ENCODE measurements around the gene ACSM2A.

ACSM2A gene

GRCh38 chr16:20504418-20504817 is 53.1 kb downstream of the ACSM2A start:
- no peaks in the 10 kb centered on the region for H3K9me3 ChIP-seq (replicated peaks; ENCODE audit: insufficient read depth, low read length)
- no peaks in the 10 kb centered on the region for H3F3A ChIP-seq (ENCODE audit: insufficient read depth, low read length)
- no peaks in the 10 kb centered on the region for H3K36me3 ChIP-seq (replicated peaks; ENCODE audit: insufficient read depth, low read length)
- no peak for TF ChIP-seq CTCF (IDR thresholded peaks at IDR 0.05; ENCODE audit: low read length)
- TF ChIP-seq EZH2 (optimal IDR thresholded peaks at IDR 0.05; ENCODE audit: low read depth, low read length) = no peak
- no peak for TF ChIP-seq EZH2phosphoT487 (IDR thresholded peaks at IDR 0.05; ENCODE audit: low read length)
- no peaks in the 10 kb centered on the region for H3K79me2 ChIP-seq (ENCODE audit: low read length)
- H3K9ac ChIP-seq (ENCODE audit: low read length) = no peak overlapping the region
- no peaks in the 10 kb centered on the region for H3K9me2 ChIP-seq (replicated peaks; ENCODE audit: insufficient read depth, low read length)
- no peak overlapping the region for H3K4me2 ChIP-seq (ENCODE audit: low read depth, low read length)
- no peak overlapping the region for H3K4me3 ChIP-seq (ENCODE audit: low read length)
- no peak overlapping the region for H2AFZ ChIP-seq (ENCODE audit: low read length)
- H4K20me1 ChIP-seq (ENCODE audit: insufficient read depth, low read length) = no peaks in the 10 kb centered on the region
- H3K27ac ChIP-seq (ENCODE audit: low read length) = no peak overlapping the region
- H3K27me3 ChIP-seq (replicated peaks; ENCODE audit: insufficient read depth, low read length) = no peaks in the 10 kb centered on the region
- DNase-seq = no peak
- no peaks in the 10 kb centered on the region for H3K4me1 ChIP-seq (ENCODE audit: low read length)

GRCh38 chr16:20507280-20507679 is 56.0 kb downstream of the ACSM2A start:
- Histone ChIP-seq H3K36me3 (replicated peaks; ENCODE audit: insufficient read depth, low read length) (no peaks in the 10 kb centered on the region), H3K4me3 (ENCODE audit: low read length) (no peak overlapping the region), H3K9me2 (replicated peaks; ENCODE audit: insufficient read depth, low read length) (no peaks in the 10 kb centered on the region), H3K79me2 (ENCODE audit: low read length) (no peaks in the 10 kb centered on the region), H3F3A (ENCODE audit: insufficient read depth, low read length) (no peaks in the 10 kb centered on the region), H3K27ac (ENCODE audit: low read length) (no peak overlapping the region), H2AFZ (ENCODE audit: low read length) (no peak overlapping the region), H4K20me1 (ENCODE audit: insufficient read depth, low read length) (no peaks in the 10 kb centered on the region), H3K9ac (ENCODE audit: low read length) (no peak overlapping the region), H3K27me3 (replicated peaks; ENCODE audit: insufficient read depth, low read length) (no peaks in the 10 kb centered on the region), H3K9me3 (replicated peaks; ENCODE audit: insufficient read depth, low read length) (no peaks in the 10 kb centered on the region), H3K4me2 (ENCODE audit: low read depth, low read length) (no peak overlapping the region), H3K4me1 (ENCODE audit: low read length) (no peaks in the 10 kb centered on the region)
- no peak for DNase-seq
- TF ChIP-seq EZH2 (optimal IDR thresholded peaks at IDR 0.05; ENCODE audit: low read depth, low read length) (no peak), CTCF (IDR thresholded peaks at IDR 0.05; ENCODE audit: low read length) (no peak), EZH2phosphoT487 (IDR thresholded peaks at IDR 0.05; ENCODE audit: low read length) (no peak)

- Histone ChIP-seq H3F3A (ENCODE audit: insufficient read depth, low read length) (no peaks in the 10 kb centered on the region), H4K20me1 (ENCODE audit: insufficient read depth, low read length) (no peaks in the 10 kb centered on the region), H3K27me3 (replicated peaks; ENCODE audit: insufficient read depth, low read length) (no peaks in the 10 kb centered on the region), H2AFZ (ENCODE audit: low read length) (no peak overlapping the region), H3K9me2 (replicated peaks; ENCODE audit: insufficient read depth, low read length) (no peaks in the 10 kb centered on the region), H3K9ac (ENCODE audit: low read length) (no peak overlapping the region), H3K27ac (ENCODE audit: low read length) (no peak overlapping the region), H3K4me2 (ENCODE audit: low read depth, low read length) (no peak overlapping the region), H3K79me2 (ENCODE audit: low read length) (no peaks in the 10 kb centered on the region), H3K4me1 (ENCODE audit: low read length) (no peaks in the 10 kb centered on the region), H3K4me3 (ENCODE audit: low read length) (no peak overlapping the region), H3K36me3 (replicated peaks; ENCODE audit: insufficient read depth, low read length) (no peaks in the 10 kb centered on the region), H3K9me3 (replicated peaks; ENCODE audit: insufficient read depth, low read length) (no peaks in the 10 kb centered on the region)
- no peak for DNase-seq
- no peak for TF ChIP-seq CTCF (IDR thresholded peaks at IDR 0.05; ENCODE audit: low read length)
Measured at GRCh38 chr16:20510323-20510722, 59.0 kb downstream of the ACSM2A start.

Measured in MM.1S (cell line).